ENCODE data around the gene POLE2.

Gene POLE2

GRCh38 chr14:49615776-49616175 is 72.2 kb downstream of the POLE2 start:
- no peak for DNase-seq

DNA sequence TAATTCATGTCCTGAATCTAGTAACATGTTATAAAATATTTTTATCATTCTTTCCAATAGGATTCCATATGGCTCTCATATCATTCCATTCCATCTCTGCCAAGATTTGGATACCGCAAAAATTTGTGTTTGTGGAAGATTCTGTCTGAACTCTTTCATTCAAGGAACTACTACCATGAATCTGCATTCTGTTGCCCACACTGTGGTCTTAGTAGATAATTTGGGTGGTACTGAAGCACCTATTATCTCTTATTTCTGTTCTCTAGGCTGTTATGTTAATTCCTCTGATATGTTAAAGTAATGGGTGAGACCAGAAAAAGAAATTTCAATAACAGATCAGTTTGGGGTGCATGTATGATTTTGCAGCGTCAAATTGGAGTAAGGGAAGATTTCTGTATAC is 73.8 kb downstream of the POLE2 start:
- DNase-seq, result no peak

- DNase-seq, result no peak
Measured at GRCh38 chr14:49612671-49613070, 75.3 kb downstream of the POLE2 start.

DNA sequence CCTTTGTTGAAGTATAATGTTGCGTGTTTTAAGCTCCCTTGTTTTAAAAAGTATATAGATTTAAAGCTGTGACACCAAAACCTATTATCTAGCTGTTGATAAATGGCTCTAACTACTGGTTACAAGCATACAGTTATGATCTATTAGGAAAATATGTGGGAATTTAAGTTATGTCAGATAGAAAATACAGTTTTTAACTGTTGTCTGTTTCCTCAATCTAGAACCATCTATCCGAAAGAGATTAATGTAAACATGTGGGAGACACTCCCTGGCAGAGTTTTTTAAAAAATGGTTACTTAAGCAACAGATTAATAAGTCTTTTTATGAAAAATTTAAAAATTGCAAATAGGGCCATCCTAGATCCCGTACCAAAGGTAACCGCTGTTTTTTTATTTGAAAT is 75.8 kb downstream of the POLE2 start:
- DNase-seq, result no peak

DNA sequence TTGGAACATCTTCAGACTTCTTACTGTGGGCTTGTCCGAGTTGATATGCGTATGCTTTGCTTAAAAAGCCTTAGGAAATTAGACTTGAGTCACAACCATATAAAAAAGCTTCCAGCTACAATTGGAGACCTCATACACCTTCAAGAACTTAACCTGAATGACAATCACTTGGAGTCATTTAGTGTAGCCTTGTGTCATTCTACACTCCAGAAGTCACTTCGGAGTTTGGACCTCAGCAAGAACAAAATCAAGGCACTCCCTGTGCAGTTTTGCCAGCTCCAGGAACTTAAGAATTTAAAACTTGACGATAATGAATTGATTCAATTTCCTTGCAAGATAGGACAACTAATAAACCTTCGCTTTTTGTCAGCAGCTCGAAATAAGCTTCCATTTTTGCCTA is 80.4 kb downstream of the POLE2 start:
- DNase-seq, result no peak

DNA sequence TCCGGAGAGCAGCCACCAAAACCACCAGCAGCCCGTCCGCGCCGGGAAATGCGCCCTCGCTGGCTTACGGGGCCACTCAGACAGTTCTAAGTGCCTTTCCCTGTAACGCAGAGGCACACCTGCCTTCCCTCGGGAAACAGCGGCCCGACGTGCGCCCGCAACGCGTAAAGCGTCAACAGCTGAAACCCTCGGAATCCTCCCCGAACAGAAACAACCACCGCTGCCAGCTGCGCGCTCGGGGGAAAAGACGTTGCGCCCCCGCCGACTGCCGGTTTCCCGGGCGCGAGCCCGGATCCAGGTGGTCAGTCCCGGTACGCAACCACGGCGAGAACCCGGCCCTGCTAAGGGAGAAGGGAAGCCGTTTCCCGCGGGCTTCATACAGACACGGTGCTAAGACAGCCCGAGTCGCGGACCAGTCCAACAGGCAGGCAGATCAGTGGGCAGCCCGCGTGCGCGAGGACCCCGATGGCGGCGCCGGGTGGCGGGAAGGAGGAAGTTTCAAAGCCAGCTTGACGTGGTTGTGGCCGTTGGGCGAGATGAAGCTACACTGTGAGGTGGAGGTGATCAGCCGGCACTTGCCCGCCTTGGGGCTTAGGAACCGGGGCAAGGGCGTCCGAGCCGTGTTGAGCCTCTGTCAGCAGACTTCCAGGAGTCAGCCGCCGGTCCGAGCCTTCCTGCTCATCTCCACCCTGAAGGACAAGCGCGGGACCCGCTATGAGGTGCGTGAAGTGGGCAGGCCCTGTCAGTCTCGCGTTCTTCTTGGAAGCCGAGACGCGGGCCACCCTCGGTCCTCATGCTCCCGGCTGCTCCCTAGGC is 89.3 kb downstream of the POLE2 start, which contains the start of gene LRR1:
LRR1 (plus strand) TSS at position 456 of the 816 bp plus-strand sequence; CDS start at position 537, 81 bp downstream.
- DNase-seq, result peak; percentile 87

GRCh38 chr14:49598189-49598484 is 89.9 kb downstream of the POLE2 start:
- DNase-seq, result no peak

GRCh38 chr14:49594347-49595091 is 93.5 kb downstream of the POLE2 start:
- no peak for DNase-seq

All from activated CD4-positive, alpha-beta T cell treated with anti-CD3 and anti-CD28 coated beads, Interleukin-2, amount 50 U/mL, for 16 hours (primary cell).